Activated naive CD4-positive, alpha-beta T cell treated with anti-CD3 and anti-CD28 coated beads, Interleukin-2, amount 50 U/mL, for 24 hours (primary cell): ENCODE data around the gene ZNF385D.
"Not testable (repeated sequence)": the region's sequence is repeated elsewhere in the genome, so short reads cannot be mapped to it uniquely, and the experiment has no call there.

ENCODE experiments used
- H3K27ac Mint-ChIP-seq: one replicate; pipeline ENCODE4 v1.8.0; 2021; ENCODE audit warnings: mild to moderate bottlenecking, mixed read lengths
- H3K27me3 Mint-ChIP-seq: one replicate; pipeline ENCODE4 v1.8.0; 2021; ENCODE audit warnings: mixed read lengths
- H3K36me3 Mint-ChIP-seq: one replicate; pipeline ENCODE4 v1.8.0; 2021; ENCODE audit warnings: mixed read lengths
- H3K4me1 Mint-ChIP-seq: one replicate; pipeline ENCODE4 v1.8.0; 2021; ENCODE audit warnings: mixed read lengths
- H3K4me3 Mint-ChIP-seq: one replicate; pipeline ENCODE4 v1.8.0; 2021; ENCODE audit warnings: mild to moderate bottlenecking, mixed read lengths
- H3K9me3 Mint-ChIP-seq: one replicate; pipeline ENCODE4 v1.8.0; 2021; ENCODE audit warnings: mixed read lengths

ZNF385D gene

GRCh38 chr3:21390856-21391255 is 360.2 kb downstream of the ZNF385D start:
- H3K4me3 Mint-ChIP-seq, result no peak overlapping the region
- peaks cover 13% of the 10 kb centered on the region for H3K9me3 Mint-ChIP-seq
- H3K36me3 Mint-ChIP-seq, result no peaks in the 10 kb centered on the region
- H3K27ac Mint-ChIP-seq, result no peak overlapping the region
- H3K4me1 Mint-ChIP-seq, result no peaks in the 10 kb centered on the region
- H3K27me3 Mint-ChIP-seq, result no peaks in the 10 kb centered on the region

GRCh38 chr3:21390136-21390535 is 360.9 kb downstream of the ZNF385D start:
- Mint-ChIP-seq H3K4me1 (no peaks in the 10 kb centered on the region), H3K9me3 (peaks cover 14% of the 10 kb centered on the region), H3K27ac (no peak overlapping the region), H3K27me3 (no peaks in the 10 kb centered on the region), H3K4me3 (no peak overlapping the region), H3K36me3 (no peaks in the 10 kb centered on the region)

- H3K27ac Mint-ChIP-seq, H3K4me3 Mint-ChIP-seq: not testable (repeated sequence)
- H3K9me3 Mint-ChIP-seq, result peaks cover 10% of the 10 kb centered on the region
These were observed 363.7 kb downstream of the ZNF385D start for GRCh38 chr3:21387142-21387826.

GRCh38 chr3:21378036-21378435 is 373.0 kb downstream of the ZNF385D start:
- not testable (repeated sequence) for H3K4me1 Mint-ChIP-seq, H3K4me3 Mint-ChIP-seq, H3K27me3 Mint-ChIP-seq, H3K9me3 Mint-ChIP-seq, H3K36me3 Mint-ChIP-seq, H3K27ac Mint-ChIP-seq

More at GRCh38 chr3:21387142-21387826, 363.7 kb downstream of the ZNF385D start:
- H3K36me3 Mint-ChIP-seq, H3K27me3 Mint-ChIP-seq, H3K4me1 Mint-ChIP-seq: not testable (repeated sequence)

GRCh38 chr3:21377071-21377769 is 373.8 kb downstream of the ZNF385D start:
- Mint-ChIP-seq H3K4me3 (no peak overlapping the region), H3K36me3 (no peaks in the 10 kb centered on the region), H3K27ac (no peak overlapping the region), H3K9me3 (no peaks in the 10 kb centered on the region), H3K27me3 (no peaks in the 10 kb centered on the region), H3K4me1 (no peaks in the 10 kb centered on the region)

GRCh38 chr3:21372316-21372715 is 378.7 kb downstream of the ZNF385D start:
- Mint-ChIP-seq H3K27me3 (no peaks in the 10 kb centered on the region), H3K27ac (no peak overlapping the region), H3K9me3 (peaks cover 4% of the 10 kb centered on the region), H3K4me3 (no peak overlapping the region), H3K4me1 (no peaks in the 10 kb centered on the region), H3K36me3 (no peaks in the 10 kb centered on the region)
